Kidney capillary endothelial cell (primary cell): ENCODE measurements around the gene PRSS50.

Experiments used
- DNase-seq: peaks from one replicate; pipeline ENCODE4 v3.0.0-alpha.2; 2018; ENCODE audit warnings: low spot score

PRSS50 gene

GRCh38 chr3:46725621-46726314, 8.1 kb upstream of the PRSS50 start:
- DNase-seq, result no peak

- DNase-seq, result no peak
These were observed 6.8 kb upstream of the PRSS50 start for GRCh38 chr3:46724424-46724823.

GRCh38 chr3:46722443-46722842, 4.8 kb upstream of the PRSS50 start:
- DNase-seq, result no peak

- no peak for DNase-seq
These were observed 3.3 kb upstream of the PRSS50 start for GRCh38 chr3:46721009-46721408.

- DNase-seq, result no peak
These were observed 2.1 kb upstream of the PRSS50 start for GRCh38 chr3:46719735-46720271.

GRCh38 chr3:46719044-46719565, 1.4 kb upstream of the PRSS50 start:
- no peak for DNase-seq

DNA sequence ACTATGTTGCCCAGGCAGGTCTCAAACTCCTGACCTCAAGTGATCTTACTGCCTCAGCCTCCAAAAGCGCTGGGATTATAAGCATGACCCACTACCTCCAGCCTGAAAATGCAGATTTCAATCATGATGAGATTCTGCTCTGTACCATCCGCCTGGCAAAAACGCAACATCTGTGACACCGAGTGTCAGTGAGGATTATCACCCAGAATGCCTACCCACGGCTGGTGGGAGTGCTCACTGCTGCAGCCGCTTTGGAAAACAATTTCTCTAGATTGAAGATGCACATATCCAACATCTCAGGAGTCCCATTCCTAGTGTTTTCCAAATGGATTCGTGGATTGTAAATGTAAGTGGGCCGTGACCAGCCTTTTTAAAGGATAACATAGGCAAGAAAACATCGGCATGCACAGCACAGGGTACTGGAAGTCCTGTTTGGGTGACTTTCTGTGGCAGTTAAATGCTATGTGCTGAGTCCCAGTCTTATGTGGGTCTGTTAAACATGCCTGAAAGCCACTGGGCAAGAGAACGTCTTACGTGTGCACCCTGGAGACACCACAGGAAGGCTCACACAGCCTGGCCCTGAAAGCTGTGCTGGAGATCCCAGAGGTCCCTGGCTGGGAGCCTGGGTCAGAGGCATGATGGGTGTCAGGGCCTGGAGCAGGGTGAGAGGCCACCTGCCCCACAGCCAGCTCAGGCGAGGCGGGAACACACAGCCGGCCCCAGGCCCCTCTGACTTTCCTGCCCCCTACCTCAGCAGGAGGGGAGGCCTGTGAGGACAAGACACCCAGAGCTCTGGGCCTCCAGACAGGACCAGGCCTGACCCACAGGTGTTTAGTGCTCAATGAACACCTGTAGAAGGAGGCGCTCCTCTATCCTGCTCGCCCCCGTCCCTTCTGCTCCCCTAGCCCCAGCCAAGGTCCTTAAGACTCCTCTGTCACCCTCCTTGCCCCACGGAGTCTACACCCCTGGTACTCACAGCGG, 918 bp downstream of the PRSS50 start:
- DNase-seq, result no peak

GRCh38 chr3:46715507-46716175, 2.0 kb downstream of the PRSS50 start:
- no peak for DNase-seq

- DNase-seq, result no peak
These were observed 2.8 kb downstream of the PRSS50 start for GRCh38 chr3:46714728-46715506.

DNA sequence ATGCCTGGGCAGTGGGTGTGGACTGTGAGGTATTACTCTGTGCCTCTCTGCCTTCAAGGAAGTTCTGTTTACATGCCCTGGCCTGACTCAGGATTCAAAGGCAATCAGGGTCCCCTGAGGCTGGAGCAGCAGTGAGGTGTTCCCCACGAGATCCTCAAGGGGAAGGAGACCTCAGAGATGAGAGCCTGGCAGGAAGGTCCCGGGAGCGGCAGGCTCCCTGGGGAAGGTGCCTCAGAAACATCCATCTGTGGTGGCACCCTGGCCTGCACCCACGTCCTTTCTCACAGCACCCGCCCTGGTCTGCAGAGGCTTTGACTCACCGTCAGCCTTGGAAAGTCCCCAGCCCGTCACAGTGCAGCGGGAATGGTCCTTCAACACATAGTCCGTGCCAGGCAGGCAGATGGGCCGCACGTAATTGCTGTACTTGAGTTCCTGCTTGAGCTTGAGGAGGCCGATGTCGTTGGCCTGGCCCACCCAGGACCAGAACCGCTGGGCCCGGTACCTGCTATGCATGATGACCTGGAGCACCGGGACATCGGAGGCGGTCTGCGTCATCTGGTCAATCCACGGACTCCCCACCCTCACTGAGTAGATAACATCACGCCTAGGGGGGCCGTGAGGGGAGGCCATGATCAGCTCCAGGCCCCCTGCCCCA, 3.6 kb downstream of the PRSS50 start:
- DNase-seq, result no peak

DNA sequence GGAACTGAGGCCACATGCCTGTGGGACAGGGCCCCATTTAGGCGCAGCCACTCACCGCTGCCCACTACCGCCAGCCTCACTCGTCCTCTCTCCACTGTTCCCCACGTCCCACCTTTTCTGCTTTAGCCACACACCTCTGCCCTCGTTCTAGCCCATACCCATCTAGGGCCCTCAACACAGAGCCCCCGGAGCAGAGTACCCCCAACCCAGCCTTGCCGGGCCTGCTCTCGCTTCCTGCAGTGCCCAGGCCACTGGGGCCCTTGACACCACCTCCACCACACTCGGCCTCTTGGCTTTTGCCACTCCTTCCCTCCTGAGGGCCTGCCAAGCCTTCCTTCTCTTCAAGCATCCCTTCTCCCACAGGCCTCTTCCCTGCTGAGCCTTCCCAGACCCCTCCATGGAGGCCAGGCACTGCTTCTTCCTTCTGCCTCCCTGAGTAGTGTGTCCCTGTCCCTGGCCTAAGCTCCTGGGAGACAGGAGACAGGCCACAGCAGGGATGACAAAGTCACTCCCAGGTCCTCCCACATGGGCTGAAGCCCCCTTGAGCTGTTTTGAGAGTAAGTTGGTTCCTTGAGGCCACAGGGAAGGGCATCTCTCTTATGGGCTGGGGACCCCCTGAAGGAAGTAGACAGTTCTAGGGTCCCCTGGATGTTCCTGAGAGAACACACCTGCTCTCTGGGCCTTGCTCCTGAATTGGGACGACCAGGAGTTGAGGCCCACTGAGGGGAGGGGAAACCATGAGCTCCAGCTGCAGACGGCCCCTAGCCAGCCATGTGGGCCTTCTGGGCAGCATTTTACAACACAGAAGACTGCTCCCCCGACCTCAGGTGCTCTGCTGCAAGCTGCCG, 4.4 kb downstream of the PRSS50 start:
- DNase-seq, result no peak

DNA sequence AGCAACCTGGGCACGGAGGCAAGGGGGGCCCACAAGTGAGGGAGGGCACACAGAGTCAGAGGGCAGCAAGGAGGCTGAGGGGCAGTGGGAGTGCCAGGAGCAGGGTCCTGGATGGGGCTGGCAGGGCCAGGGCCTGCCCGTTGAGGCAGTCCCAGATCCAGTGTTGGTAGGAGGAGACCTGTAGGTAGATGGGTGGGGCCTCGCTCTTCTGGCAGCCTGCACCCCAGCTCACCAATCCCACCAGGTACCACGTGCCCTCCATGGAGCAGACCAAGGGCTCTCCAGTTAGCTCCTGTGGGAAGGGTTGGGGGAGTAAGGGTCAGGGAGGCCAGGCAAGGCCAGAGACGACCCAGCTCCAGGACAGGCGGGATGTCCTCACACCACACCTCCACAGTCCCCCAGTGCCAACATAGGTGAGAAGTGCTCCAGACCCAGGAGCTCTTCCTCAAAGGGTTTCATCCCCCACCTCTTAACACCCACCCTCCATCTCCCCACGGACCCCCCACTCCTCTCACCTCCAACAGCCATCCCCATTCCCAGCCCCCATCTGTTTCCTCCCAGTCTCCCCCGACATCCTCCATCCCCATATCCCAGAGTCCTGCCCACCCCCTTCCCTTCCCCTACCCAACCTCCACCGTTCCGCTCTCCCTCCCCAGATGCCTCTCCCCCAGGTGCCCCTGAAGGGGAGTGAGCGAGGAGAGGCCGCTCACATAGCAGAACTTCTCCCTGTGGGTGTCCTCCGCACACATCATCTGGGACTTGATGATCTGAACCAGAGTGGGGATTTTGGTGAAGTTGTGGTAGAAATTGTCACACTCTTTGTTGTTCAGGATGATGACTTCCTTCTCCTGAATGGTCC, 5.2 kb downstream of the PRSS50 start:
- no peak for DNase-seq

DNA sequence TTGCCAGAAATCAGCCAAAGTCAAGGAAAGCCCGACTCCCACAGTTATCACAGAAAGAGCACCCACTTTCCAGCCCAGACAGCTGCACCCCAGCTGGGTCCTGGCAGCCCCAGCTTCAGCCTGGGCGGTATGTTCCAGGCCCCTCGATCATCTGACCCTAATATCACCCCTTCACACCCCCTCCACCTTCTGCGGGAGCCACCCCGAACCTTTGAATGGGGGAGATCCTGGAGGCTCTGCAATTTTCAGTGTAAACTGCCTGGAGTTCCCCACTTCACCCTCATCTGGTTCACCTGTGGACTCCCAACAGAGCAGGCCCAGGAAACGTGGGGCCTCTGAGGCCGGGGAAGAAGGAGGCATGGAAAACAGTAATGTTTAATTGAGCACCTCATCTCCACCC, 5.9 kb downstream of the PRSS50 start:
- DNase-seq, result no peak

DNA sequence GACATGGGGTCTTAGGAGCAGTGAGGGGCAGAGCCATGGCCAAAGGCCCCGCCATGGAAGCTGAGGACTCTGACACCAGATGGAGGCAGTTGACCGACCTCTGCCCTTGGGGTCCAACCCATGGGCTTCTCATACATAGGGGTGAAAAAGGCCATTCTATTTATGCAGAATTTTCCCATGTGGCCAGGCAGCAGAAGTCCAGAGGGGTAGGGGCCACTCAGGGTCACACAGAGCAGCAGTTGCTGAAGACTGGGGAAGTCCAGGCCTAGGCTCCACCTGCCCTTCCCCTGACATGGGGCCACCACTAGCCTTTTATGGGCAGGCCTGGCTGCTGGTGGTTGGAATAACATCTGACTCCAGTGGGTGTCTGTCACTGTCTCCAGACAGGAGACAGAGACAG, 6.4 kb downstream of the PRSS50 start:
- DNase-seq, result no peak

DNA sequence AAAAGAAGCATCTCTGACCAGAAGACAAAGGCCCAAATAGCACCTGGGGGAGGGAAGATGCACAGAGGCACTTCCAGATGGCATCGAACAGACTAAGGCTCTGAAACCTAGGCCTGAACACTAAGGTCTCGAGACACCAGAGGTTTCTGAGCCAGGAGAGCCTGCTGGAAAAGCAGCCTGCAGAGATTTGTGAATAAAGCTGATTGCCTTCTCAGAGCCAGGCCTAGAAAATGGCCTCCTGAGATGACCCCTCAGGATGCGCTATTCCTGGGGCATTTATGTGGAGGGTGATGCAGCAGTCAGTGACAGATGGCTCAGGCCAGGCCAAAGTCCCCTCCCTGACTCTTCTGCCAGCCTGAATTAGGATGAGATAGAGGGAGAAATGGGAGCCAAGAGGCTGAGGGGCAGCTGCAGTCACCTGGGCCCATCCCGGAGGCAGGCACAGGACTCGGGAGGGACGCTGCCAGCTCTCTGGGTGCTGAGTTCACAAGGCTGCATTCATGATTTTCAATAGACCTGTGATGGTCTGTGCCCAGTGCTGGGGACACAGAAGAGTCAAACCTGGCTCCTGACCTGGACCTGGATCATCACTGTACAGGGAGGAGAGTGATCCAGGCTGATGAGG, 6.9 kb downstream of the PRSS50 start:
- DNase-seq, result no peak

DNA sequence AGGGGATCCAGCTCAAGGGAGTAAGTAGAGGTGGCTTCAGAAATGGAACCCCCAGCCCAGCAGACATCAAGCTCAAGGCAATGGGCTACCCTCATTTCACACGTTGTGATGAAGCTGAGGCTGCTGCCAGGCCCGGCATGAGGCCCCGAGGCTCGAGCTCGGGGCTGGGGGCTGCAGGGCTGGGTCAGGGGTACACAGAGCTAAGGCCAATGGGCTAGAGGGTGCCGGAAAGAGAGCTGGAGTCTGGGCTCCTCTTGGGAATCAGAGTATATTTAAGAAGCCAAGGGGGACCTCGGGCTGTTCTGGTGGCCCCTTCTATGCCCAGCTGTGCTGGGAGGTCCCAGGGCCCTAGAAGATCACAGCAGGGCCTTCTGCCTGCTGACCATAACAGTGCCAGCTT, 7.4 kb downstream of the PRSS50 start:
- DNase-seq, result no peak

DNA sequence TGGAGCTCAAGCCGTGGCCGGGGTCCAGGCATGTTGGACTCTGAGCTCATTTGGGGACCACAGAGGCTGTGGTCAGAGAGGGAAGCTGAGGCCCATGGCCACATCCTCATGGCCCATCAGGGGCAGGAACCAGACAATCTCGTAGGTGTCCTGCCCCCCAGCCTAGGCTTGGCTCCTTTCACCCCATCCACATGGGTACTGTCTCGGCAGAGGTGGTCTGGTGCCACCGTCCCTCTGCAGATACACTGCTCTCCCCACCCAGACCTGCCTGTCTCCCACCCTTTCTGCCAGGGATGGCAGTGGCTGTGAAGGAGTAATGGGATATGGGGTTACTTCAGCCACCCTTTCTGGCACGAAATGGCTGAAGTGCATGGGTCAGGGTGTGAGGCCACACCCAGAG, 7.9 kb downstream of the PRSS50 start:
- no peak for DNase-seq

DNA sequence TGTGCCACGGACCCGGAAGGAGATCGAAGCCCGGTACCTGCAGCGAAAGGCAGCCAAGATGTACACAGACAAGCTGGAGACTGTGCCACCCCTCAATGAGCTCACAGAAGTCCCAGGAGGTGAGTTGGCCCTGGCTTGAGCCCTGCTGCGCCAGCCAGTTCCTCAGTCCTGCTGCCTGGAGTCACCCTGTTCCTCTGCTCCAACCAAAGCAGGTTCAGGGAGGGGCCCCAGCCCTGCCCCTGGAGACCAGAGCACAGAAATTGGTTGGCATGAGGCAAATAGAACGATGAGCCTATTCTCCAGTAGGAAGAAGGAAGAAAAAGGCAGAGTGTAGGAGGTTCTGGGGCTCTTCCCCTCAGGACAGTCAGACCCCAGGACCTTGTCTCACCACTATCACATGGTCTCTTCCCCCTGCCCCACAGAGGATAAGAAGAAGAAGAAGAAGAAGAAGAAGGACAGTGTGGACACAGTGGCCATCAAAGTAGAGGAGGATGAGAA, 8.5 kb downstream of the PRSS50 start:
- DNase-seq, result no peak
